Measurements from ENCODE around the gene NWD2.
"Not testable (repeated sequence)": the region's sequence is repeated elsewhere in the genome, so short reads cannot be mapped to it uniquely, and the experiment has no call there.

NWD2 gene

DNA sequence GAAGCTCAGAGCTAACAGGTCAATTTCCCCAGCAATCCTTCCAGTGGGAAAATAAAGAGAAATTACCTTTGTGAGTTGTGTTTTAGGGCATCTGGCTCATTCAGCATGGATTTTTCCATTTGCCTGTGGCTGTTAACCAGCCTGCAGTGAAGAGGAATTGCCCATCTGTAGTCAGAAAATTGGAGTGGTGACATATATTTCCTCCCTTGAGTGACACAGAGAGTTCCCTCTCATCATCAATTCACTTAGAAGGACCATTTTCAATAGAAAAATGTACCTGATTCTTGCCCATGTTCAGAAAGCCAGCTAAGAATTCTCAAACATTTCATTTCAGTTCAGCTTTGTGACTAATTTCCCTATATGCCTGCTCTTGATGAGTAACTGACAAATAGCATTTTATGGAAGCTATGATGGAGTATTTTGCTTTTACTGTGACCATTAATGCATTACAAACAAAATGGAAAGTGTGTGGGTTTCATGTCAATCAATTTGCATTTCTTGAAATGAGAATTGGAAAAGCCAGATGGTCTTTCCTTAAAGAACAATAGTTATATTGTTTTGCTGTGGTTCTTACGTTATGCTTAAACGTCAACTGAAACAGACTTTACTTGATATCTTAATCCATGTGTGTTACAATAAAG, 155.8 kb downstream of the NWD2 start:
- no peak for DNase-seq

DNA sequence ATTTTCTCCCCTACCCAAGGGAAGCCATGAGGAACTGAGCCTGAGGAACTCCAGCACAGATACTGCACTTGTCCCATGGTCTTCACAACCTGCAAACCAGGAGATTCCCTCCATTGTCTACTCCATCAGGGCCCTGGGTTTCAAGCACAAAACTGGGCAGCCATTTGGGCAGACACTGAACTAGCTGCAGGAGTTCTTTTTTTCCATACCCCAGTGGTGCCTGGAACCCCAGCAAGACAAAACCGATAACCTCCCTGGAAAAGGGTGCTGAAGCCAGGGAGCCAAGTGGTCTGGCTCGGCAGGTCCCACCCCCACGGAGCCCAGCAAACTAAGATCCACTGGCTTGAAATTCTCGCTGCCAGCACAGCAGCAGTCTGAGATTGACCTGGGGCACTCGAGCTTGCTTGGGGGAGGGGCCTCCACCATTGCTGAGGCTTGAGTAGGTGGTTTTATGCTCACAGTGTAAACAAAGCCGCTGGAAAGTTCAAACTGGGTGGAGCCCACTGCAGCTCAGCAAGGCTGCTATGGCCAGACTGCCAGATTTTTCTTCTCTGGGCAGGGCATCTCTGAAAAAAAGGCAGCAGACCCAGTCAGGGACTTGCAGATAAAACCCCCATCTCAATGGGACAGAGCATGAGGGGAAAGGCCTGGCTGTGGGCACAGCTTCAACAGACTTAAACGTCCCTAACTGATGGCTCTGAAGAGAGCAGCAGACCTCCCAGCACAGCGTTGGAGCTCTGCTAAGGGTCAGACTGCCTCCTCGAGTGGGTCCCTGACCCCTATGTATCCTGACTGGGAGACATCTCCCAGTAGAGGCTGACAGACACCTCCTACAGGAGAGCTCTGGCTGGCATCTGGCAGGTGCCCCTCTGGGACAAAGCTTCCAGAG, 163.6 kb downstream of the NWD2 start:
- peak; percentile 16 for DNase-seq

DNA sequence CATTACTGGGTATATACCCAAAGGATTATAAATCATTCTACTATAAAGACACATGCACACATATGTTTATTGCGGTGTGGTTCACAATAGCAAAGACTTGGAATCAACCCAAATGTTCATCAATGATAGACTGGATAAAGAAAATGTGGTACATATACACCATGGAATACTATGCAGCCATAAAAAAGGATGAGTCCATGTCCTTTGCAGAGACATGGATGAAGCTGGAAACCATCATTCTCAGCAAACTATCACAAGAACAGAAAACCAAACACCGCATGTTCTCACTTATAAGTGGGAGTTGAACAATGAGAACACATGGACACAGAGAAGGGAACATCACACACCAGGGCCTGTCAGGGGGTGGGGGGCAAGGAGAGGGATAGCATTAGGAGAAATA, 169.1 kb downstream of the NWD2 start:
- not testable (repeated sequence) for DNase-seq

DNA sequence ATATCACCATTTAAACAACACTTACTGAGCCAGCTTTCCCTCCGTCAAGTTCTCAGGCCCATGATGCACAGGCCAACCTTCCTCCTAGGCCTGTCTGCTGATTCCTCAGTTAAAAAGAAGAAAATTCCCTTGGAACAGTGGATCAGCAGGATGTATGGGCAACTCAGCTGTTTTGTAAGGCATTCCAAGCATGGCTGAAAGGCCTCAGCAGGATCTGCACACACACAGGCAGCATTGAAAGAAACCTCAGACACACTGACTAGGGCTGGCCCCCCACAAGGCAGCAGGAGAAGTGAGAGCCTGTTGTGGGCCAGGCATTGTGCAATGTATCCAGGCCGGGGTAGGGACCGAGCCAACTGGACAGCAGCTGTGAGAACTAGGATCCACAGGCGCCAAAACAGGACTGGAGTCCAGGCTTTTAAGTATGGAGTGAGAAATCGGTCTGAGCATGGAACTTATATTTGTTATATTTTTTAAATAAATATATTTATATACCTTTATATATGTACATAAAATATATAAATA, 171.4 kb downstream of the NWD2 start:
- no peak for DNase-seq

DNA sequence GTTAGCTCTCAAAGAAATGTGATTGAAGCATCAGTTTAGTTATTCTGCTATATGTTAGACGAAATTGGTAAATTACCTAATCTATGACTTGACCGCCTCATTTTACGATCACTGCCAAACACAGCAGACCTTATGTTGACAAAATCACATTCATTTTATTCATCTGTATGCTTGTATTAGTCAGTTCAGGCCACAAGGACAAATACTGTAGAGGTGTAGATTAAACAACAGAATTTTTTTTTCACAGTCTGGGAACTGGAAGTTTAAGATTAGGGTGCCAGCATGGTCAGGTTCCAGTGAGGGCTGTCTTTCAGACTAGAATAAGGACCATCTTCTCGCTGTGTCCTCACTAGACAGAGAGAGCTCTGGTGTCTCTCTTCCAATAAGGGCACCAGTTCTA, 177.1 kb downstream of the NWD2 start:
- no peak for DNase-seq

DNA sequence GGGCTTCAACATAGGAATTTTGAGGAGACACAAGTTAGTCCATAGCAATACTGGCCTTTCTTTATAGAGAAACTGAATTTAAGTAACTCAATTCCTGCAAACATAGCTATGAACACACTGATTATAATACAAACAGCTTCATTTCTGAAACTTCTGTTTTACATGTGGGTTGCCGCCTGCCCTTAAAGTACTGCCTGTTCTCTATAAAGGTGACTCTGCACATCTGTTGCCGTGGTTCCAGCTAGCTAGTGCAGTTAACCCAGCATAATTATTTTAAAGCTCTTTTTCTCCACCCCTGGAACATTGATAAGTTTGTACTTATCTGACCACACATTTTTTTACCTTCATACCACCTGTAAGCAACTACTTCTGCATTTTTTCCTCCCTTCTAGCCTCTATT, 177.6 kb downstream of the NWD2 start:
- no peak for DNase-seq

DNA sequence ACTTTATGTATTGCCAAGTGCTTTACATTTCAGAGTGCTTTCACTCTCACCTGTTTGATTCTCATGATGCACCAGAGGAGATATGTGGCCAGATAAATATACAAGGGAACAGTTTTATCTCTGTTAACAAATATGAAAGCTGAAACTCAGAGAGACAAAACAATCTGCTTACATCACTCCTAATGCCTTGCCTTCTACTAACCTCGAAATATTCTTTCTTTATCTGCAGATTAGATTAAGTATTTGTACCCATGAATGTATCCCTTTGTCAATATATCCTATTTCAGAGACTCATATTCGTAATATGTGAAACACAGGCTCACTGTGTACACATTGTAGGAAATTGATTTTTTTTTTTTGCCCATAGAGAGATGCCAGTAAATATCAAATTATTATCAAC, 178.1 kb downstream of the NWD2 start:
- DNase-seq: no peak

DNA sequence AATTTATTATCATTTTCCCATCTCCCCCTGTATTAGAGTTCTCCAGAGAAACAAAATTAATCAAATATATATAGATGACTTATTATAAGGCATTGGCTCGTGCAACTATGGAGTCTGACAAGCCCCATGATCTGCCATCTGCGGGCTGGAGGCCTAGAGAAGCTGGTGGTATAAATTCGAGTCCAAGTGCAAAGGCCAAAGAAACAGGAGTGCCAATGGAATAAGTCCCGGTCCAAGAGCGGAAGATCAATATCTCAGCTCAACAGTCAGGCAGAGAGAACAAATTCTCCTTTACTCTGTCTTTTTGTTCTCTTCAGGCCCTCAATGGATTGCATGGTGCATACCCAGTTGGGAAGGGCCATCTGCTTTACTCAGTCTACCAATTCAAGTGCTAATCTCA, 178.8 kb downstream of the NWD2 start:
- no peak for DNase-seq

DNA sequence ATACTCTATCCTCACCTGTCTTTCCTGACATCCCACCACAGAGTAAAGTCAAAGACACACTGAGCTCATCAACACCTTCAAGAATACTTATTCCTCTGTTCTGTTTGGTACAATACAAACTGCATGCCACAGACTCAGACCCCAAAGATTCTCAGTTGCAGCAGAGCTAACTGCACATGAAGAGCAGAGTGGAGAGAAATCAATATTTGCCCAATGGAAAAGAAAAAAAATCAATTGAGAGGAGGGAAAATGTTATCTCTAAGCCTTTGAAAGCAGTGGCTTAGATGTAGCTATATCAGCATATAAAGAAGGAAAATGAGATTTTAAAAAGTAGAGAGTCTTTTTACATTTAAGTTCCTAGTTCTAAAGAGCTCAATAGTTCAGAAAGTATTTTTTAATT, 180.2 kb downstream of the NWD2 start:
- no peak for DNase-seq

DNA sequence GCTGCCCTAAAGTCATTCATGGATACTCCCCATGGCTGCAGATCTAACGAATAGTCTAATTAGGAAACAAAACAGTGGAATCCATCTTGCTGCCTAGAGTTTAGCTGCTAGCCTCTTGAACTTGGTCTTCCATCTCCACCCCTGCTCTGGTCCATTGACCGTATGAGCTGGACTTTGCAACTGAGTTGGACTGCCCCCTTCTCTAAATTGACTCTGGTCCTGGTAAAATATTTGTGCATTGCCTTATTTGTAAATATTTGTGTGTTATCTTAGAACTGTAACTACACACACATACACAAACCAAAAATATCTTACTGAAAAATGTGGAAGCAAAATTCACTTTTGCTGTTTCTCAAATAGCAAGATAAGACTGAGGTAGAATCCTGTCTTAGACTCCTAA, 181.3 kb downstream of the NWD2 start:
- DNase-seq: no peak

DNA sequence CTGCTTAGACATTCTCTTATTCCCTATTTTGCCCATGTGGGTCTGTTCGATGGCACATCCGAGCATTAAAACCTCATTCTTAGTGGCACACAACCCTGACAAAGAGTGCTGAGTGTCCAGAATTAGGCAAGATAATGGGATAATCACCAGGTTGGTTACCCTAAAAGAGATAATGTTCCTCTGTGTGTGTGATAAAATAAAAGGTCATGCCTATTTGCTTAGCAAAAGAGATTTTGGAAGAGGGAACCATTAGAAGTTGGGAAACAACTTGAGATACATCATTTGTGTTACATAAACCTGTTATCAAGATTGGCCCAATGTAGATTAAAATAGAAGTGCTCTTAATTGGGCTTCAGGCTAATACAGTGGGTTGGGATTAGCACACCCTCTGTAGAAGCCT, 182.7 kb downstream of the NWD2 start:
- DNase-seq: no peak

DNA sequence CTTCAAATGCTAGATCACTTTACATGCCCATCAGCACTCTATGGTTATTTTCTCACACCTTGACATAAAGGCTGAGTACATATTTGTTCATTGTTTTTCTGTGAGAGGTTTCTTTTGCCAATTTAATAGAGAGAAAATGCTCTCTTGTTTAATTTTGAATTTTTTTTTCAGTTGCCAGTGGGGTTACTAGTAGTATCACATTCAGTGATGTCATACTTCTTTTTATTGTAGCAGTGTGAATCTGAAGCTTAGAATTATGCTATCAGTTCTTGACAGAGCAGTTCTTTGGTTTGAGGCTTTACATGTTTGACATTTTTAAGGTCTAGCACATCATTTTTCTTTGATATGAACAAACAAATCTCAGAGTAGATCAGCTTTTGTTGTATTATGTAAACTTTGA, 185.4 kb downstream of the NWD2 start:
- DNase-seq: no peak

DNA sequence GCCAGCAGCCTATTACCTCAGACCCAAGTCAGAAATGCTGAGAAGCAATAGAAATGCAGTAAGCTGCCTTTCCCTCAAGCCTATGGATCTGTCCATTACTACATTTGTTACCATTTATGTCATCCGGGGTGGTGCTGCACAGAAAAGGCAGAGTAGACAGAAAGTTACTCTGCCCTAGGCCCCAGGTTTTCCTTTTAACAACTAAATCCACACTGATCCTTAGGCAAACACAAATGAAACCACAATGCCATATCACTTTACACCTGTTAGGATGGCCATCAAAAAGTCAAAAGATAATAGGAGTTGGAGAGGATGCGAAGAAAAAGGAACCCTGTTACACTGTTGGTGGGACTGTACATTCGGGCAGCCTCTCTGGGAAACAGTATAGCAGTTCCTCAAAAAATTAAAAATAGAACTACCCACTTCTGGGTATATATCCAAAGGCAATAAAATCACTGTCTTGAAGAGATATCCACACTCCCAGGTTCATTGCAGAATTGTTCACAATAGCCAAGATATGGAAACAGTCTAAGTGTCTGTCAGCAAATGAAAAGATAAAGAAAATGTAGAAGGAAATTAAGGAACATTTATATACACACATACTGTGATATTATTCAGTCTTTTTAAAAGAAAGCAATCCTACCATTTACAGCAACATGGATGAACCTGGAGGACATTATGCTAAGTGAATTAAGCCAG, 186.3 kb downstream of the NWD2 start:
- DNase-seq: no peak

DNA sequence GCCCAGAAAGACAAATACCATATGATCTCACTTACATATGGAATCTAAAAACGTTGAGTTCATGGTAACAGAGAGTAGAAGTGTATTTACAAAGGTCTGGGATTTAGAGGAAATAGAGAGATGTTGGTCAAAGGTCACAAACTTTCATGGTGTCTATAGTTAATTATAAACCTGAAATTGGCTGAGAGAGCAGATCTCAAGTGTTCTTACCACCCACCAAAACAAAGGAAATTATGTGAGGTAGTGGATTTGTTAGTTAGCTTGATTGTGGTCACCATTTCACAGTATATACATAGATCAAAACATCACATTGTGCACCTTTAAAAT, 186.8 kb downstream of the NWD2 start:
- DNase-seq: no peak

DNA sequence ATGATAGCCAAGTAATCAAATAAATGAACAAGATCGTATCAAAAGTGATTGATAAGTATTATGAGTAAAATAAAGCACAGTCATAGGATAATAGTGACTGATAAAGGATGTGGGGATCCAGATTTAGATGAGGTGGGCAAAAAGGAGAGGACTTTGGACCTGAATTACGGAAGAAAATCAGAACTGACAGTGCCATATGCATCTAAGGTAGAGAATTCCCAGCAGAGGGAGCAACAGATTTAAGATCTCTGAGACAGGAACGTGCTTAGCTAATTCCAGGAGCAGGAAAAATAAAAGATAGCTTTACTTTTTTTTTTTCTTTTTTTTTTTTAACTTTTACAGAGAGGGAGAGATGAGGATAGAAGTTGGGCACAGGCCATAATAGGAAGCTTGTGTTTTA, 189.9 kb downstream of the NWD2 start:
- no peak for DNase-seq

DNA sequence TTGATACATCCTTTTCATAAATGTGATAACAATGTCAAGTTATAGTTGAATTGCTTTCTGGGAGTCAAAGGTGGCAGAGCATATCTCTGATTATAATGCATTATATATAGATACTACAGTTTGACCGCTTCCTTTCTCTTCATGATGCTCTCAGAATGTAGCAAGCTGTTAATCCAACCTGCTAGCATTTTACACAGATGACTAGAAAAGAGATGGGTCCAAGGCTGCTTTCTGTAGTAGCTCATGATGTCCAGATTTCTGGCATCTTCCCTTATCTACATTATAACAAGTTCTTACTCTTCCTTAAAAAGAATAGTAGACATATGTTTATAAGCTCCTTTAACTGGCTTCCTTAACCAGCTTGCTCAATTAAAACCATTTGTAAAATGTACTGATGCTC, 192.0 kb downstream of the NWD2 start:
- DNase-seq: no peak

DNA sequence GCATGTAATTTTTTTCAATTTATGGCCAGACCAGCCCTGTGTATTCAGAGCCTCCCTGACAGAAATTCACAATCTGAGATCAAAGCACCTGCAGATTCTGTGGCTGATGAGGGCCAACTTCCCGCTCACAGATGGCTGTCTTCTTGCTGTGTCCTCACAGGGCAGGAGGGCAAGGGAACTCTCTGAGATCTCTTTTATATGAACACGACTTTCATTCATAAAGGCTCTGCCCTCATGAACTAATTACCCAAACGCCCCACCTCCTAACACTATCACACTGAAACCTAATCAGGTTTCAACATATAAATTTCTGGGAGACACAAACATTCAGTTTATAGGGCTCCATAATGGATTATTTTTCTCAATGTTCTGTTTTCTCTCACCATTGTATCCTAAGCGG, 192.6 kb downstream of the NWD2 start:
- DNase-seq: no peak

DNA sequence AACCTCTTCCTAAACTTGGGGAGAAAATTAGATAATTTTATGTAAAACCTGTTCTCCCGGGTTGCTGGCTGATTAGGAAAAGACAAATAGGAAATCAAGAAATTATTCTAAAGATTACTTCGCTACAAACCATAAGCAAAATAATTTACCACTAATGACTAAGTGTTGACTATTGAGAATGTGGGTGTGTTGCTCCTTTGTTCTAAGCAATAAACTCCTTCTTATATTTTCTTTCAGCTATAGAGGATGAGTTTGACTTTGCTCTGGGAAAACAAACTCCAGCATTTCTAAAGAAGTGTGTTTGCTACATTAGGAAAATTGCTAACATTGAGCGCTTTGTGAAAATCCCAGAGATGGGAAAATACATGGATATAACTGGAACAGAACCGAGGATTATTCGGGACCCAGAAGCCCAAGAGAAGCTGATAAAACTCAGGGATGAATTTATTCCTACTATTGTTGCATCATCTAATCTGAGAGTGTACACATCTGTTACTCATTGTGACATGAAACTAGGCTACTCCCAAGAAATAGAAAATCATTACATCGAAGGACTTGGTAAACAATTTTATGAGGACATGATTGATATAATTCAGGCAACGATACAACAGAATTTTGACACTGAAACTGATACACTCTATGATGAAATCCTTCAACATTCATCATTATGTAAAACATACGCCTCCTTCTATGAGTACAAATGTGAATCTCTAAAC, 194.2 kb downstream of the NWD2 start:
- DNase-seq: no peak

DNA sequence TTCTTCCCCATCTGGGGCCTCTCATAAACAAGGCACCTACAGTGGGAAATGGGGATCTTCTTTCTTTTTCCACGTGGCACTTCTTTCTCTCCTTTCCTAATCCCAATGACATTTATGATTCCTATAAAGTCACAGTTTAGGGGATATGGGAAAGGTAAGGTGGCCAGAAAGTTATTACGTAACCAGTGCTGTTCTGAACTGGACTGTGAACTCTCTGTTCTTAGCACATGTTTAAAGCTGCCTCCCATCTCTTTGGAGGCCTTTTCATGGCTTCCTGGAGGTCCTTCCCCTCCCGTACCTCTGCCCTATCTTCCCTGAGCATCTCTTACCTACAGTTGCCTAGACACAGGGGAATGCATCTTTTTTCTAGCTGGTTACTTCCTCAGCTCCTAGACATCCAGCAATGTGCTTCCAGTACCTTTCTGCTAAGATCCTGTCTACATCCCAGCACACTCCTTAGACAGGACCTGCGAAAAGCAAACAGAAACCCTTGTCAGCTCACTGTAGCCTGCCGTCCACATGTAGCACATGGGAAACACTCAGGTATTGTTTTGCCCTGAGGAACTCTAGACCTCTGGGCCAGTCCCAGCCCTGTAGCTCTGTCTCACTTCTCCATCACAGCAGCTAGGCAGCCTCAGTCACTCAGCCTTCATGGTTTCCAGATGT, 195.4 kb downstream of the NWD2 start:
- DNase-seq: no peak

DNA sequence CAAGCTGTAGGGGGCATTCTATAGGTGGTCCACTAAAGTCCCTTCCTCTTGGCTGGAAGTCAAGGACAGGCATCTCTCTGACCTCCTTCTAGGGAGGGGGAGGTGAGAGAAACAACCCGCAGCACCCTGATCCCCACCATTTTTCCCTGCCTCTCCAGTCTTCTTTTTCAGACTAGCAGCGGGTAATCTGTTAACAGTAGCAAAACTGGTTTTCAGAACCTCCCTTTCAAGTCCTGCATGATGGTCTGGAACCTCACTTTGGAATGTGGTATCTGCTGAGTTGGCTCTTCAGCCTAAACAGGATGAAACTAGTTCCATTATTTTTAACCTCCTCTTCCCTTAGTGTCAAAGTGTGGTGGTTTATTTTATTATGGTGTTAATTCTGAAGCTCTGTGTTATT, 196.0 kb downstream of the NWD2 start:
- no peak for DNase-seq

DNA sequence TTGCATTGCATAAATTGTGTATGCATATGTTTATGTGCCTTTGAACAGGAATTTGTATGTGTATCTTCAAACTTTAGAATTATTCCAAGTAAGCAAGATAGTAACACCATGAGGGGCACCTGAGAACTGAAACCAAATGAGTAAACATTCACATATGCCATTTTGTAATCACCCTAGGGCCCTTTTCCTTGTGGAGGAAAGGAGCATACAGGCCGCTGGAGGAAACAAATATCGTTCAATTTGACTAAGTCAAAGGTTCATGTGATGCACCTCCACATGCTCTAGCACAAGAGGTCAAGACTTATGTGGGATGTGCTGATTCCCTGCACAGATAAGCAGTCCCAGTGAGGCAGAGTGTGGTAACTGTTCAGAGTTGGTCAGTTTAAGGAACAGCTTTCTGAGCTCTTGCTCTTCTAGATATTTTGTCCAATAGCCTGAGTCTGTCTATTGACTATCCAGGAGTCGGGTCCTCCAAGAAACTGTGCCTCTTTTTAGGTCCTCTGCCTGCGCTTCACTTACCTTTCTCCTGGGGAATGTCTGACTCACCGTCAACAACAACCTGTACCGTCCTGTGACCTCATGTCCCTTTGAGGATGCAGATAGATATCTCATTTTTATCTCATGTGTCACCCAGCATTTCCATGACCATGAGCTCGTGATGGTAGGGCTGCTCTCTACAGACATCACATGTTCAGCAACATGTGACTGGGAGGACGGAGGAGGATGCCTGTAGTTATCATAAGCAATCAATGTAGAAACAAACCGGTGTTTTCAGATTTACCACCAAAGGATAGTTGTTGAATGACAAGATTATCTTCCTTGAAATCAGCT, 196.9 kb downstream of the NWD2 start:
- no peak for DNase-seq

DNA sequence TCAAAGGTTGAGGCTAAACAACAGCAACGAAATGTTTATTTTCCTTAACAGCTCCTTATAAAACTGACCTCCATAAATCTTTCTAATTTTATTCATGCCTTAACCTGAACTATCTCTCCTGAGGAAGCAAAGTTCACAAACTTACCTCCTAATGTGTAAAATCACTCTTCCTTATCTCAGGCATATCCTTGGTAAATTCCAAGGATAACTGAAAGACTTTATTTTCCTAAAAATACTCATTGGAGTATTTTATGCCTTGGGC, 197.4 kb downstream of the NWD2 start:
- no peak for DNase-seq
